OCI-LY3 (cell line): ENCODE data around the gene SETBP1.

Experiments used
- H2AFZ ChIP-seq: fragments of 200-600, 300-600 bp; shearing (Covaris generic); 2 replicates; pipeline ENCODE4 v1.6.0; 2014; ENCODE audit warnings: antibody characterized with exemption, low read depth, low read length
- H3K27ac ChIP-seq: fragments of 200-600, 300-600 bp; sonication (generic); 2 replicates; pipeline ENCODE4 v1.5.1; 2014; ENCODE audit warnings: mild to moderate bottlenecking, low read length, moderate library complexity, mixed read lengths
- H3K27me3 ChIP-seq: fragments of 200-600, 300-600 bp; sonication (generic); 2 replicates; pipeline ENCODE4 v1.6.1; 2014; ENCODE audit warnings: low read depth, low read length, mixed read lengths
- H3K36me3 ChIP-seq: fragments of 200-600, 300-600 bp; sonication (generic); replicated peaks from 2 replicates; pipeline ENCODE3; 2014; ENCODE audit warnings: low read depth, low read length, mixed read lengths
- H3K4me1 ChIP-seq: fragments of 300-600, 200-600 bp; sonication (generic); 2 replicates; pipeline ENCODE4 v1.6.1; 2014; ENCODE audit warnings: low read length, mixed read lengths
- H3K4me2 ChIP-seq: fragments of 200-600, 300-600 bp; sonication (generic); 2 replicates; pipeline ENCODE4 v1.6.1; 2014; ENCODE audit warnings: low read length, mixed read lengths
- H3K4me3 ChIP-seq: fragments of 300-600, 200-600 bp; sonication (generic); 2 replicates; pipeline ENCODE4 v1.5.1; 2014; ENCODE audit warnings: antibody characterized with exemption, mild to moderate bottlenecking, low read length, moderate library complexity
- H3K79me2 ChIP-seq: fragments of 300-600, 200-600 bp; shearing (Covaris generic); 2 replicates; pipeline ENCODE4 v1.6.1; 2014; ENCODE audit warnings: mild to moderate bottlenecking, low read length, mixed read lengths
- H3K9ac ChIP-seq: fragments of 300-600, 200-600 bp; shearing (Covaris generic); 2 replicates; pipeline ENCODE4 v1.6.0; 2014; ENCODE audit warnings: mild to moderate bottlenecking, low read length, moderate library complexity
- H3K9me3 ChIP-seq: fragments of 200-600, 300-600 bp; shearing (Covaris generic); 2 replicates; pipeline ENCODE4 v1.6.1; 2014; ENCODE audit warnings: low read length, mixed read lengths; ENCODE audit not compliant: insufficient read depth
- H4K20me1 ChIP-seq: fragments of 200-600, 300-600 bp; sonication (generic); 2 replicates; pipeline ENCODE4 v1.6.1; 2016; ENCODE audit warnings: low read length, mixed read lengths; ENCODE audit not compliant: insufficient read depth
- EZH2phosphoT487 ChIP-seq: fragments of 200-600 bp; shearing (Covaris generic); IDR thresholded peaks from 2 replicates; pipeline ENCODE4 v1.6.1; 2018; ENCODE audit warnings: antibody characterized with exemption, mixed run types, low read depth
- TF ChIP-seq, protein P1 (sequence below): fragments of 200-600, 300-600 bp; sonication (generic); IDR thresholded peaks from 2 replicates; pipeline ENCODE4 v1.5.1; 2014; ENCODE audit warnings: antibody characterized with exemption, low read length, low read depth

SETBP1 gene

DNA sequence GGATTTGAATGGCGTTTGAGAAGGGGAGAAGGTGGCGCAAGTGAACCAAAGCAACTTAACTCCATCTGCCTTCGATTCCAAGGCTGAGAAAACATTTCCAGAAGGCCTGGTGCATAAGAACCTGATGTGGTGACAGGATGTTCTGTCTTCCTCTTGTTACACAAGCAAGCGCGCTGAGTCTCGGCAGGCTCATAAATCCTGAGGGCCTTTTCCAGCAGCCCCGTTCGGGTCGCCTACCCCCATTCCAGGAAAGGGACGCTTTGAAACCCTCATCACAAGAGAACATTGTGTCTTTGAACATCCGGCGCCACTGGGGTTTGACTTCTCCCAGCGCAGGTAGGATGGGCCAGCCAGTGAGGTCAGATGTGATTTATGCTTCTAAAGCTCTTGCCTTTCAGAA, 403.5 kb downstream of the SETBP1 start:
- no peak overlapping the region for H3K27ac ChIP-seq
- H4K20me1 ChIP-seq = no peaks in the 10 kb centered on the region
- no peaks in the 10 kb centered on the region for H3K27me3 ChIP-seq
- no peaks in the 10 kb centered on the region for H3K36me3 ChIP-seq
- no peak overlapping the region for H3K4me3 ChIP-seq
- H3K9ac ChIP-seq = no peak overlapping the region
- H3K9me3 ChIP-seq = peaks cover 9% of the 10 kb centered on the region; the same call in 1 of the 2 replicates
- no peak overlapping the region for H2AFZ ChIP-seq
- TF ChIP-seq, protein P1, sequence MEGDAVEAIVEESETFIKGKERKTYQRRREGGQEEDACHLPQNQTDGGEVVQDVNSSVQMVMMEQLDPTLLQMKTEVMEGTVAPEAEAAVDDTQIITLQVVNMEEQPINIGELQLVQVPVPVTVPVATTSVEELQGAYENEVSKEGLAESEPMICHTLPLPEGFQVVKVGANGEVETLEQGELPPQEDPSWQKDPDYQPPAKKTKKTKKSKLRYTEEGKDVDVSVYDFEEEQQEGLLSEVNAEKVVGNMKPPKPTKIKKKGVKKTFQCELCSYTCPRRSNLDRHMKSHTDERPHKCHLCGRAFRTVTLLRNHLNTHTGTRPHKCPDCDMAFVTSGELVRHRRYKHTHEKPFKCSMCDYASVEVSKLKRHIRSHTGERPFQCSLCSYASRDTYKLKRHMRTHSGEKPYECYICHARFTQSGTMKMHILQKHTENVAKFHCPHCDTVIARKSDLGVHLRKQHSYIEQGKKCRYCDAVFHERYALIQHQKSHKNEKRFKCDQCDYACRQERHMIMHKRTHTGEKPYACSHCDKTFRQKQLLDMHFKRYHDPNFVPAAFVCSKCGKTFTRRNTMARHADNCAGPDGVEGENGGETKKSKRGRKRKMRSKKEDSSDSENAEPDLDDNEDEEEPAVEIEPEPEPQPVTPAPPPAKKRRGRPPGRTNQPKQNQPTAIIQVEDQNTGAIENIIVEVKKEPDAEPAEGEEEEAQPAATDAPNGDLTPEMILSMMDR = no peak
- no peak for TF ChIP-seq EZH2phosphoT487
- no peak overlapping the region for H3K4me2 ChIP-seq
- H3K4me1 ChIP-seq = peaks cover 14% of the 10 kb centered on the region
- H3K79me2 ChIP-seq = no peaks in the 10 kb centered on the region

DNA sequence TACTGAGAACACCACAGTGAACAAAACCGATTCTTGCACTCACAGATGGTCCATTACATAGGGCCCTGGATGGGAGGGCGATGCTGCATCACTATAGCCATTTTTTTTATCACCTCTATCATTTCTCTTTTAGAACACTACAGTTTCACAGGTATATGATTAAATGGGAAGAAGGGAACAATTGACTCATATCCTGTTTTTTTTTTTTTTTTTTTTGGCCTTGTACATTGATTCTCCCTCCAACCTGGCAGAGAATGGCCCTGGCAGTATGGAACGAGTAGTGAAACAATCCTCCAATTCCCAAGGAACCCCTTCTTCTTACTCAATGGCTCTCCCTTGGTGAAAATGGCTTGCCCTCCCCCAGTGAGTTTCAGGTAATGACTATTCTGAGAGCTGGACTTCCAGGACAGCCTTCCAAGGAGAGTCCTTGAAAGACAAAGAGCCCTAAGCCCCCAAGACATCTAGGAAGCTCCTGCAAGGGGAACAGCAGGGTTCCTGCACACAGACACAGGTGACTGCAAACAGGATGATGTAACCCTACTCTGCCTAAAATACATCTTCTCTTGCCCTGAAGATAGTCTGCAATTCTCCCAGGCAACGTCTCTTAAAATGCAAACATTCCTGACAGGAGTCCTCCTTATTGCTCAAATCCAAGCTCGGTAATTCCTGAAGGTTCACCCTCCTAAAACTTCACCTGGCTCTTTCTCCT, 405.4 kb downstream of the SETBP1 start:
- H3K4me2 ChIP-seq = no peak overlapping the region
- H3K36me3 ChIP-seq = no peaks in the 10 kb centered on the region
- no peak overlapping the region for H3K4me3 ChIP-seq
- peaks cover 14% of the 10 kb centered on the region for H3K4me1 ChIP-seq
- no peaks in the 10 kb centered on the region for H3K79me2 ChIP-seq
- H2AFZ ChIP-seq = peak overlapping the region; percentile 48
- H3K9me3 ChIP-seq = peaks cover 8% of the 10 kb centered on the region; the same call in 1 of the 2 replicates
- TF ChIP-seq EZH2phosphoT487 = no peak
- TF ChIP-seq, protein P1 = no peak
- no peaks in the 10 kb centered on the region for H4K20me1 ChIP-seq
- no peak overlapping the region for H3K27ac ChIP-seq
- no peaks in the 10 kb centered on the region for H3K27me3 ChIP-seq
- H3K9ac ChIP-seq = no peak overlapping the region

DNA sequence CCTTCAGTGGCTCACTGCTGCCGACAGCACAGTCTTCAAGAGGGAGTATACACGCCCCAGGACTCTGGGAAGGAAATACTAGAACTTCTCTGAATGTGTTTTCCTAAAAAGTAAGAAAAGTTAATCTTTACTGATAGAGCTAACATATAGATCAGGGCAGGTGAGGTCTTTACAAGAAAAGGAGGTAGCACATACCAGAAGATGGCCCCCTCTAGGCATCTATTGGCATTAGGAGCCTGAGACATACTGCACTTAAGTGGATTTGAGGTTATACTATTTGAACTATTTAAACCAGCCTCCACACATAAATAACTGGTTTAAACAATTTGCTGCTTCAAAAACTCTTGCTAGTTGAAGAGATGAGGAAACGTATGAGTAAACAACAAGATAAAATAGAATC, 406.1 kb downstream of the SETBP1 start:
- Histone ChIP-seq H4K20me1 (no peaks in the 10 kb centered on the region), H3K4me1 (peaks cover 14% of the 10 kb centered on the region), H3K4me2 (no peak overlapping the region), H2AFZ (peak overlapping the region; percentile 48), H3K9me3 (0 out of 2 replicates have a peak, but pooled peaks cover 1% of the 10 kb centered on the region), H3K36me3 (no peaks in the 10 kb centered on the region), H3K27me3 (no peaks in the 10 kb centered on the region), H3K27ac (no peak overlapping the region), H3K79me2 (no peaks in the 10 kb centered on the region), H3K9ac (no peak overlapping the region), H3K4me3 (no peak overlapping the region)
- no peak for TF ChIP-seq EZH2phosphoT487
- TF ChIP-seq, protein P1 = peak; percentile 84

DNA sequence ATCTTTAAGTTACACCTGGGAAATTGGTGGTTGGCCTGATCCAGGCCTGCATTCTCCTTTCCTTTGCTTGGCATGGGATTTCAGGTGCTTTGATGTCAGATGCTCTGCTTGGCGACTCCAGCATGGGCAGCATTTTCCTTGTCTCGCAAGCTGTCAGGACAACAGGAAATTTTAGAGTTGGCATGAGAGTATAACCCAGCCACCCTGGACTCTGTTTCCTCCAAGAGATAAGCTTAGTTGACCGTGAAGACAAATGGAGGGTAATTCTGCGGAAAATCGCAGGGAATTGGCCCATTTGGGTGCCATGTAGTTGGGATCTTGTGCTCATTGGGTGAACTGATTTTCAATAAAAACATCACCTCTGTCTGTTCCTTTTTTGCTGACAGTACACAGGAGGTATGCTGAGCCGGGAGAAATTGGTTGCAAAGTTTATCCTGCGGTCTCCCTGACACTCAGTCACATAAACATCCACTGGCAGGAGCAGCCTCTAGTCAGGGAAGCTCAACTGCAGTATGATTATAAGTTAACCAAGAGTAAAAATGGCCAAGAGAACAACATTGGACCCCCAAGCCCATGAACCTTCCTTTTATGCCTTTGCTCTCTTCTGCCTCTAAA, 409.9 kb downstream of the SETBP1 start:
- Histone ChIP-seq H3K4me3 (no peak overlapping the region), H3K4me1 (peaks cover 14% of the 10 kb centered on the region), H4K20me1 (no peaks in the 10 kb centered on the region), H3K4me2 (no peak overlapping the region), H3K79me2 (no peaks in the 10 kb centered on the region), H3K27ac (no peak overlapping the region), H3K36me3 (no peaks in the 10 kb centered on the region), H2AFZ (no peak overlapping the region), H3K9me3 (no peaks in the 10 kb centered on the region), H3K27me3 (no peaks in the 10 kb centered on the region), H3K9ac (no peak overlapping the region)
- TF ChIP-seq, protein P1 = no peak
- no peak for TF ChIP-seq EZH2phosphoT487
